NOMO-1 treated with DMSO at 0.1 percent for 48 hours (cell line): Measurements from ENCODE around the gene CHKA.

ENCODE experiments used
- DNase-seq: peaks from one replicate; lab custom pipeline; 2025; ENCODE audit not compliant: unreplicated experiment; lab: John Stamatoyannopoulos, UW

Gene CHKA

GRCh38 chr11:68121067-68121899 lies at the start of gene CHKA:
CHKA (minus strand) TSS chr11:68121388; CDS start chr11:68121177, 211 bp downstream.
- peak; percentile 91 for DNase-seq

GRCh38 chr11:68169442-68169841 lies 48.3 kb upstream of the CHKA start:
- DNase-seq: no peak

DNA sequence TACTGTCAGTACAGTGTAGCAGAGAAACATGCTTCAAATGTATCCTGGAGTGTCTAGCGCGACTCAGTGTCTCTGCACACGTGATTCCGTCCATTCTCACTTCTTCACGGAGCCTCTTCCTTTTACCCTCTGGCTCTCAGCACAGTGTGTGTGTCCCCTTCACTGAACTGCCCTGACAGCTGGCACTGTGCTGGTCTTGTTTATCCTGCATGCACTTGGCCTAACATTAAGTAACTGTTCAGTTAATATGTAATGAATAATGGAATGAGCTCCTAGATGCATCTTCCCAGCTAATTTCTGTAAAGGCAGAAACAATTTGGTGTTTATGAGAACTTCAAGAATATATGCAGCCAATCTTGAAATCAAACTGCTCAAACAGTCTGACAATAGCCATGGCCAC lies 47.5 kb upstream of the CHKA start:
- no peak for DNase-seq

- DNase-seq: no peak
Measured at GRCh38 chr11:68167474-68167873, 46.3 kb upstream of the CHKA start.

- no peak for DNase-seq
Measured at GRCh38 chr11:68166969-68167368, 45.8 kb upstream of the CHKA start.

DNA sequence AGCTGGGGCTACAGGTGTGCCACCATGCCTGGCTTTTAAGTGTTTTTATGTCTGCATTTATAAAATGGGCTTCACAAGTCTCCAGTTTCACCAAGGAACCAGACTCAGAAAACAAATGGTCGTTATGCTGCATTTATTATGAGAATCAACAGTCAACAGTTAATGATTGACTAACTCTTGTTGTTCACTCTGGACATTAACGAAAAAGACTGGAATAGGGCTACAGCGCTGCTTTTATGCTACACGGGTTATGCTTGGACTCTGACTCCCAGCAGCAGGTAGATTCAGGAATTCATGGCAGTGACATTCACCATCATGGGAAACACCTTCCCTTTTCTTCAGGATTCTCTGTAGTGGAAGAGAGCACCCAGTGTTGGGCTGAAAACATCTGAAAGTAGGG lies 44.4 kb upstream of the CHKA start:
- DNase-seq: no peak

- no peak for DNase-seq
Measured at GRCh38 chr11:68164437-68164836, 43.2 kb upstream of the CHKA start.

DNA sequence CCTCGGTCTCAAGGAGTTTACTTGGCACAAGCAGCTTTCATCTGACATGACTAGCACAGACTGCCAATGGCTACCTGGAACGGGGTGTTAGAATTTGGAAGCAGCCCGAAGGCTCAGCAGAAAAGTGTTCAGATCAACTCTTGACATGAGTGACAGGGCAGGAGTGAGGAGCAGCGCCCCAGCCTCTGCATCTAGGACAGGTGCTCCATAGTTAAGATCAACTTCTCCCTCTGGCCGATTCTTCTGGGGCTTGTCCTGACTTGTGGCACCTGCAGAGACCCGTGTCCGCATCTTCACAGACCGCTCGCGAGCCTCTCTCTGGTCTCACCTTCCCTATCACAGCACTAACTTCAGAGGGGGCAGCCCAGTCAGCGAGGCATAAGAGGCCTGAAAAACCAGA lies 42.5 kb upstream of the CHKA start:
- no peak for DNase-seq

GRCh38 chr11:68160100-68160695 lies 39.0 kb upstream of the CHKA start:
- no peak for DNase-seq

DNA sequence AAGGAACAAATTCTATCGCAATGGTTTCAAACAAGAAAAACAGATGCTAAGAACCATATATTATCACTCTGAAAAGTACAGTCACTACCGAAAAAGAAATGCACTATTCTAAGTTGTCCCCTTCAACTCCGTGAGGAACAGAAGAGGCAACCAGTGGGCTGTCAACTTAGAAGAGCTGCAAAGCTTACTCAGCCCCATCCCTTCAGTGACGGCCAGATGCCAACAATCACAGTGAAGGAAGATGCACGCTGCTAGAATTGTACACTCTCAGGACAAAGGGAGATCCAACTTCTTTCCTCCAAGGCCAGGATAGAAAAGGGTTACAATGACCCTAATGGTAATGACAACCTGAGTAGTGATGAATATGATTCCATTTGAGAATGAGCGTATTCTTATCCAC lies 38.5 kb upstream of the CHKA start:
- no peak for DNase-seq

DNA sequence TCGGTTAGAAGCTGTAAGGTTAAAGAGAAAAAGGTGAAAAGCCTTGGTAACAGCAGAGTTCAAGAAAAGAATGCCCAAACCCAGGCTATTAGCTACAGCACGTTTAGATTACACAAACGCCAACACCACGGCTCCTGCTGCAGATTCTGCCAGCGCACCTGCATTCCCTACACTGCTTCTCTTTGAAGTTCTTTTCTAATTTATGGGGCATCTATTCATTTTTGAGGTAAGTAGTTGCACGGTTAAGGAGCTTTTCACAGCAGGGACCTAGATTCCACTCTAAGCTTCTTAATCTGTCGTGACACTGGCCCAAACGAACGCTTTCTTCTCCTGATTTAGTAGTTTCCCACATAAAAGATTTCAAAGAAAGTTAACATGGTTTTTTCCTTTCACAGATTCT lies 38.0 kb upstream of the CHKA start:
- no peak for DNase-seq

DNA sequence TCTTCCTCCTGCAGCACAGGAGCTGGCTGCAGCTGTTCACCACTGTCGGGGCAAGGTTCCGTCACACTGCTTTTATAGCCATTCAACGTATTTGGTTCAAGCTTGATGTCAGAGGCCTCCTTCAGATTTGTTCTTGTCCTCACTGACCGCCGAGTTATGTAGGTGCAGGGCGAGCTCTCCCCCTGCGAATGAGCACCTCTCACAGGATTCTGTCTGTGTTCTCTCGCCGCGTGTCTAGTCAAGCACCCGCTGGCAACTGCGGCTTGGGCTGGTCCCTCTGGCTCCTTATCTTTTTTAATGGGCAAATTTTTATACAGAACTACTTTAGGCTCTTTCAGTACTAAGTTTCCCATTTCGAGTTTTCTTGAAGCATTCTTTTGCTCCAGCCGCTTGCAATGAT lies 37.4 kb upstream of the CHKA start:
- DNase-seq: no peak

- no peak for DNase-seq
Measured at GRCh38 chr11:68153742-68154141, 32.6 kb upstream of the CHKA start.

- DNase-seq: no peak
Measured at GRCh38 chr11:68150037-68150436, 28.8 kb upstream of the CHKA start.

- DNase-seq: no peak
Measured at GRCh38 chr11:68149417-68149816, 28.2 kb upstream of the CHKA start.

GRCh38 chr11:68148879-68149278 lies 27.7 kb upstream of the CHKA start:
- DNase-seq: no peak

DNA sequence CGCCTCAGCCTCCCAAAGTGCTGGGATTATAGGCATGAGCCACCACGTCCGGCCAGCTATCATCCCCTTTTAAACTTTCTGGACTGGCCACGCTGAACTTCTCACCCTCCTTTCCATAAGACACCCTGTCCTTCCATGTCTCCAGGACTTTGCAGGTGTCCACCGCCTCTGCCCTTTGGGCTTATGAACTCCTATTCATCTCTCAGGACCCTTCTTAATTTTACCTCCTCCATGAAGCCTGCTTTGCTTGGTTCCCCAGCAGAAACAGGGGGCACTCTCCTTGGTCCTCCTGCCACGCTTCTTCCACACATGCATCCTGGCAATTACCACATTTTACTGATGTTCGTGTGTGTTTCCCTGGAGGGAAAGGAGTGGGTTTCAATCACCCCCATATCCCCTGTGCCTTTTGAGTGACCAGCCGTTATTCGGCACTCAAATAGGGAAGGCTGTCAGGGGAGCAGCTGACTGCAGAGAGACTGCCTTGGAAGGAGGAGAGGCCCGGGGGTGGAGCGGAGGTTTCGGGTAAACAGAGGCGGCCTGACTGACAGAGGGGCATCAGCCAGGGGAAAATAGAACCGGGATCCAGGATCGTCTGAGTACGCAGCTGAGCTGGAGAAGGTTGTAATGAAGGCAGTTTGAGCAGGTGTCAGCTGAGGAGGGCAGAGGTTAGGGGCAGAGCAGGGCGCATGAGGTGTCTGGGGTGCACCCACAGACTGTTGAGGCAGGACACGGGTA lies 27.1 kb upstream of the CHKA start:
- DNase-seq: no peak

DNA sequence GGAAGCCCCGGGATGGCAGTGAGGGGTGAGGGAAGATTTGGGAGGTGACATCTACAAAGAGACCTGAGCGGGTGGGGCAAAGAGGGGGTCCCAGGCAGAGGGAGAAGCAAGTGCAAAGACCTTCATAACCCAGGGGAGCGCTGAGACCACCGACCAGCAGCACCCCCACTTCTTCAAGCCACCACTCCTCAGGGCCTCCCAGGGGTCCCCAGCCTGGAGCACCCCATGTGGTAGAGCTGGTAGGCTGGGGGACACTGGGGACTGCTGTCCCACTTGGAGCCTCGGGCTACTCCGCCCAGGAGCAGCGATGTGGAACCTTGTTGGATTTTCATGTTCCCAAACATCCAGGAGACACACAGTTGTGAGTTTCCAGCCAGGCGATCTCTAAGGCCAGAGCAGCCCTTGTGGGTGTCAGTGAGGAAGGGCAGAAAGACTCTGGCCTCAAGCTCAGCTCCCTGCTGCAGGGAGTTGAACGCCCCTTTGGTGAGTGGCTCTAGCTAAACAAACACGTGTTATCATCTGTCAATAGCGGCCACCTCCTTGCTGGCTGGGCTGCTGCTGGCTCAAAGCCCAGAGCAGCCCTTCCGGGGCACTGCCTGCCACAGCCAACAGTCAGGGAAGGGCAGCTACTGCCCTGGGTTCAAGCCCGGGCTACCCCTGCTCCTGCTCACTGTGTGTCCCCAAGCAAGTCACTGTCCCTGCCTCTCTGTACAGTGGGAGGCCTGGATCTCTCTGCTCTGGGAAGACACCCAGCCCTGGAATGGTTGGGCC lies 25.7 kb upstream of the CHKA start:
- DNase-seq: no peak

- no peak for DNase-seq
Measured at GRCh38 chr11:68146010-68146540, 24.9 kb upstream of the CHKA start.

DNA sequence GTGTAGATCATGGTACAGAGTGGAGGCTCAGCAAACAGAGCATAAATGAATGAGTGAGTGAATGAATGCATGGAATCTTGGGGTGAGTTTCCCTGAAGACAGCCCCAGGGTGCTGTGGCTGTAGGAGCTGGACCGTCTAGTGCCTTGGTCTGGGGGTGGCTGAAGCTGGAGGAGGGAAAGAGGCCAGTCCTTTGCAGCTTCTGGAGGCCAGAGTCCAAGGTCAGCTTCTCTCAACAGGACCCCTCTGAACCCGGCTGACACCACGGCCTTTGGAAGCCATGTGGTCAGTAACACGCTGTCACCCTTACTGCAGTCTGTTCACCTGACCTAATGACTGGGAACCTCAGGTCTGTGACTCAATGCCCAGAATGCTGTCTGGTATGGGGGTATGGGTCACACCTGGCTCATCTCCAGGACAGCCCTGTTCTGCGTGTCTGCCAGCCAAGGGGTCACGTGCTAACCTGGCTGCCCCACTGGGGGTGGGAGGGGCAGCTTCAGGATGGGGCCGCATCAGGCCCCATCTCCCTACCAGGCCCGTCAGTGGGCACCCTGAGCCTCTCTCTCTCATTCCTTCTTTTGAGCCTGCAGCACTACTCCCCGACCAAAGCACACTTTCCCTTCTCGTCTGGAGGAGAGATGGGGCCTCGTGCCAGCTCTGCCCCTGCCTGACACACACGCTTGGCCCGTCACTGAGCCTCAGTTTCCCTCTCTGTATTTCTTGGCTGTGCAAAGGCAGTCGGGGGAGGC lies 24.1 kb upstream of the CHKA start:
- DNase-seq: no peak
